Ishikawa (cell line): ENCODE results near the gene GABRR2.

ENCODE experiments used
- CEBPB ChIP-seq: IDR thresholded peaks from 2 replicates; pipeline ENCODE4 v1.6.1; 2012
- CREB1 ChIP-seq: IDR thresholded peaks from 2 replicates; pipeline ENCODE4 v1.6.1; 2012; ENCODE audit warnings: low read depth
- EGR1 ChIP-seq: IDR thresholded peaks from 2 replicates; pipeline ENCODE4 v1.6.1; 2012
- EP300 ChIP-seq: IDR thresholded peaks from 2 replicates; pipeline ENCODE4 v1.6.1; 2012; ENCODE audit warnings: borderline replicate concordance
- FOXM1 ChIP-seq: IDR thresholded peaks from 2 replicates; pipeline ENCODE4 v1.6.1; 2012; ENCODE audit warnings: low read depth, borderline replicate concordance
- MAX ChIP-seq: IDR thresholded peaks from 2 replicates; pipeline ENCODE4 v1.6.1; 2012
- NFIC ChIP-seq: IDR thresholded peaks from 2 replicates; pipeline ENCODE4 v1.6.1; 2012
- RAD21 ChIP-seq: IDR thresholded peaks from 2 replicates; pipeline ENCODE4 v1.6.1; 2012; ENCODE audit warnings: low read depth
- REST ChIP-seq: IDR thresholded peaks from 2 replicates; pipeline ENCODE4 v1.6.1; 2012; ENCODE audit warnings: low read depth, mild to moderate bottlenecking
- TAF1 ChIP-seq: IDR thresholded peaks from 2 replicates; pipeline ENCODE4 v1.6.1; 2012; ENCODE audit warnings: low read depth, mild to moderate bottlenecking
- TCF12 ChIP-seq: IDR thresholded peaks from 2 replicates; pipeline ENCODE4 v1.6.1; 2012; ENCODE audit warnings: low read depth
- TEAD4 ChIP-seq: IDR thresholded peaks from 2 replicates; pipeline ENCODE4 v1.6.1; 2012
- USF1 ChIP-seq: IDR thresholded peaks from 2 replicates; pipeline ENCODE4 v1.6.1; 2012
- YY1 ChIP-seq: IDR thresholded peaks from 2 replicates; pipeline ENCODE4 v1.6.1; 2012; ENCODE audit warnings: low read depth
- ZBTB7A ChIP-seq: IDR thresholded peaks from 2 replicates; pipeline ENCODE4 v1.6.1; 2012; ENCODE audit warnings: low read depth

The GABRR2 gene

GRCh38 chr6:89268776-89269175 lies 46.3 kb downstream of the GABRR2 start:
- TF ChIP-seq FOXM1, result no peak
- no peak for TF ChIP-seq TAF1
- TF ChIP-seq NFIC, result no peak
- no peak for TF ChIP-seq RAD21
- no peak for TF ChIP-seq EGR1

GRCh38 chr6:89267918-89268317 lies 47.2 kb downstream of the GABRR2 start:
- TF ChIP-seq EP300 (no peak), USF1 (no peak), ZBTB7A (no peak), NFIC (no peak)

GRCh38 chr6:89264296-89264695 lies 50.8 kb downstream of the GABRR2 start:
- TF ChIP-seq CEBPB, result no peak
- TF ChIP-seq YY1, result no peak
- TF ChIP-seq TCF12, result no peak
- TF ChIP-seq REST, result no peak
- TF ChIP-seq CREB1, result no peak
- no peak for TF ChIP-seq USF1
- TF ChIP-seq TAF1, result no peak
- no peak for TF ChIP-seq FOXM1
- no peak for TF ChIP-seq MAX
- no peak for TF ChIP-seq ZBTB7A
- TF ChIP-seq RAD21, result no peak
- TF ChIP-seq NFIC, result no peak
- TF ChIP-seq TEAD4, result no peak
- TF ChIP-seq EGR1, result no peak
- no peak for TF ChIP-seq EP300

- TF ChIP-seq EP300, result no peak
- 0 out of 2 replicates have a peak, but pooled peaks have one; percentile 25 for TF ChIP-seq NFIC
Observed at GRCh38 chr6:89260832-89261231, 54.3 kb downstream of the GABRR2 start.

- TF ChIP-seq RAD21 (no peak), MAX (no peak), NFIC (no peak), TEAD4 (no peak), TCF12 (no peak), REST (no peak), CEBPB (no peak)
Observed at GRCh38 chr6:89260310-89260709, 54.8 kb downstream of the GABRR2 start.

GRCh38 chr6:89258912-89259311 lies 56.2 kb downstream of the GABRR2 start:
- TF ChIP-seq MAX, result no peak
- no peak for TF ChIP-seq EP300
- TF ChIP-seq ZBTB7A, result no peak
- no peak for TF ChIP-seq USF1
- TF ChIP-seq TAF1, result no peak
- TF ChIP-seq EGR1, result no peak
- no peak for TF ChIP-seq FOXM1
- no peak for TF ChIP-seq TCF12
- TF ChIP-seq CEBPB, result no peak
- no peak for TF ChIP-seq NFIC
- no peak for TF ChIP-seq YY1
- TF ChIP-seq CREB1, result no peak
- TF ChIP-seq RAD21, result no peak
- no peak for TF ChIP-seq TEAD4
- TF ChIP-seq REST, result no peak
